ENCODE data around the gene FAAP100. TPM values are rescaled to one million over a fixed set of nuclear protein-coding genes. Genes with fewer than 3 reads are reported as not detected.
A peak's percentile ranks its signal among the peaks of the same experiment; 100 is the strongest.

Gene FAAP100
- total and polyA plus RNA-seq, 8 donors = 23.0 to 33.7 (median 28.3) TPM

- peaks cover 0 to 1% of the 10 kb centered on the region in 2 donors for H3K4me1 ChIP-seq
- H3K27me3 ChIP-seq = no peaks in the 10 kb centered on the region
- DNase-seq (peak in 1 of 4 donors; percentile 68), ATAC-seq (no peak)
- TF ChIP-seq CTCF (IDR thresholded peaks at IDR 0.05) = no peak
- no peaks in the 10 kb centered on the region for H3K9me3 ChIP-seq
- H3K36me3 ChIP-seq = peaks cover 0 to 96% of the 10 kb centered on the region in 2 donors
- no peak overlapping the region for H3K4me3 ChIP-seq
- H3K27ac ChIP-seq = no peak overlapping the region
- intact Hi-C loops (cut with DNase I) = no loop called here
These were observed 7.7 kb downstream of the FAAP100 start for GRCh38 chr17:81544281-81544974.

- H3K4me3 ChIP-seq = no peak overlapping the region
- H3K4me1 ChIP-seq = no peaks in the 10 kb centered on the region
- peaks cover 0 to under 1% of the 10 kb centered on the region in 2 donors for H3K27me3 ChIP-seq
- H3K9me3 ChIP-seq = no peaks in the 10 kb centered on the region
- H3K36me3 ChIP-seq = peaks cover 0 to 96% of the 10 kb centered on the region in 2 donors
- intact Hi-C loops (cut with DNase I) = no loop called here
- no peak overlapping the region for H3K27ac ChIP-seq
- ATAC-seq (no peak), DNase-seq (peak in 1 of 4 donors; percentile 71)
- TF ChIP-seq CTCF (IDR thresholded peaks at IDR 0.05) = no peak
These were observed 8.4 kb downstream of the FAAP100 start for GRCh38 chr17:81543756-81544155.

- Histone ChIP-seq H3K36me3 (peaks cover 0 to 96% of the 10 kb centered on the region in 2 donors), H3K9me3 (no peaks in the 10 kb centered on the region), H3K4me3 (no peak overlapping the region), H3K27me3 (peaks cover 0 to 5% of the 10 kb centered on the region in 2 donors), H3K4me1 (no peaks in the 10 kb centered on the region), H3K27ac (no peak overlapping the region)
- no peak for TF ChIP-seq CTCF (IDR thresholded peaks at IDR 0.05)
- ATAC-seq (no peak), DNase-seq (peak in 1 of 4 donors; percentile 41)
- intact Hi-C loops (cut with DNase I) = no loop called here
These were observed 8.8 kb downstream of the FAAP100 start for GRCh38 chr17:81543339-81543675.

- TF ChIP-seq CTCF (IDR thresholded peaks at IDR 0.05) = no peak
- H3K36me3 ChIP-seq = peaks cover 0 to 96% of the 10 kb centered on the region in 2 donors
These were observed 9.5 kb downstream of the FAAP100 start for GRCh38 chr17:81542431-81543338.

GRCh38 chr17:81541123-81541522, 11.0 kb downstream of the FAAP100 start:
- peaks cover 6 to 18% of the 10 kb centered on the region in 2 donors for H3K4me1 ChIP-seq
- no peak for TF ChIP-seq CTCF (IDR thresholded peaks at IDR 0.05)
- ATAC-seq = no peak
- H3K4me3 ChIP-seq = no peak overlapping the region
- peaks cover 3 to 27% of the 10 kb centered on the region in 2 donors for H3K27me3 ChIP-seq
- H3K36me3 ChIP-seq = peaks cover 0 to 80% of the 10 kb centered on the region in 2 donors
- H3K27ac ChIP-seq = no peak overlapping the region
- DNase-seq = peak in 1 of 4 donors; percentile 76
- intact Hi-C loops (cut with DNase I) = no loop called here
- H3K9me3 ChIP-seq = no peaks in the 10 kb centered on the region

More at GRCh38 chr17:81542431-81543338, 9.5 kb downstream of the FAAP100 start:
- Histone ChIP-seq H3K4me1 (peaks cover 0 to 2% of the 10 kb centered on the region in 2 donors), H3K27ac (no peak overlapping the region), H3K4me3 (no peak overlapping the region), H3K9me3 (no peaks in the 10 kb centered on the region), H3K27me3 (peaks cover 3 to 12% of the 10 kb centered on the region in 2 donors)
- intact Hi-C loops (cut with DNase I) = no loop called here
- DNase-seq = peak in 1 of 4 donors; percentile 49
- no peak for ATAC-seq
